Liver (tissue), 9 donors: Measurements from ENCODE around the gene ADK. TPM values are rescaled to one million over a fixed set of nuclear protein-coding genes. Genes with fewer than 3 reads are reported as not detected.

ENCODE experiments used
- DNase-seq: peaks from one replicate; pipeline ENCODE4 v3.0.0-alpha.2; 2017; ENCODE audit warnings: low spot score
- H3K27ac ChIP-seq, 2 donors: one replicate each; pipeline ENCODE4 v1.7.0; 2013; ENCODE audit warnings: inconsistent platforms in 2 of 2, low read length in 2 of 2, control low read depth in 1 of 2, low read depth in 1 of 2, mild to moderate bottlenecking in 1 of 2
- H3K27me3 ChIP-seq, 4 donors: one replicate each; pipeline versions ENCODE4 v1.6.1 to v1.7.0; 2013; ENCODE audit warnings: low read length in 3 of 4, inconsistent platforms in 1 of 4, mild to moderate bottlenecking in 1 of 4, moderate library complexity in 1 of 4; ENCODE audit not compliant: control insufficient read depth in 4 of 4, insufficient read depth in 4 of 4
- H3K36me3 ChIP-seq, 4 donors: one replicate each; pipeline versions ENCODE4 v1.6.1 to v1.7.0; 2013; ENCODE audit warnings: low read length in 3 of 4, mild to moderate bottlenecking in 3 of 4, low read depth in 1 of 4, moderate library complexity in 1 of 4; ENCODE audit not compliant: control insufficient read depth in 4 of 4, insufficient read depth in 3 of 4
- H3K4me1 ChIP-seq, 4 donors: one replicate each; pipeline versions ENCODE4 v1.6.1 to v1.7.0; 2013; ENCODE audit warnings: low read length in 3 of 4, mild to moderate bottlenecking in 3 of 4, moderate library complexity in 1 of 4; ENCODE audit not compliant: control insufficient read depth in 4 of 4, insufficient read depth in 4 of 4
- H3K4me3 ChIP-seq, 3 donors: one replicate each; pipeline versions ENCODE4 v1.6.1 to v1.7.0; 2013; ENCODE audit warnings: low read length in 3 of 3, control low read depth in 1 of 3, low read depth in 1 of 3, mild to moderate bottlenecking in 1 of 3
- H3K9ac ChIP-seq, 2 donors: one replicate each; pipeline ENCODE4 v1.7.0; 2013; ENCODE audit warnings: low read length in 2 of 2, mild to moderate bottlenecking in 2 of 2, moderate library complexity in 2 of 2, control low read depth in 1 of 2, low read depth in 1 of 2
- H3K9me3 ChIP-seq, 4 donors: one replicate each; pipeline versions ENCODE4 v1.6.1 to v1.7.0; 2013; ENCODE audit warnings: low read length in 3 of 4; ENCODE audit not compliant: control insufficient read depth in 4 of 4
- ATF3 ChIP-seq: IDR thresholded peaks from 2 replicates; pipeline ENCODE4 v1.6.1; 2016; ENCODE audit warnings: antibody characterized with exemption
- CTCF ChIP-seq: fragments of 150-350 bp; IDR thresholded peaks from 2 replicates; pipeline ENCODE4 v1.5.1; 2017; ENCODE audit warnings: improper control_type of control experiment, low read depth, low read length; ENCODE audit not compliant: missing input control
- EGR1 ChIP-seq, 2 donors: IDR thresholded peaks; 2 replicates each; pipeline ENCODE4 v1.6.1; 2016 to 2018; ENCODE audit warnings: antibody characterized with exemption in 2 of 2, low read depth in 2 of 2
- FOXA1 ChIP-seq: IDR thresholded peaks from 2 replicates; pipeline ENCODE4 v1.6.1; 2016; ENCODE audit warnings: antibody characterized with exemption
- FOXA2 ChIP-seq: IDR thresholded peaks from 2 replicates; pipeline ENCODE4 v1.6.1; 2016; ENCODE audit warnings: antibody characterized with exemption
- GABPA ChIP-seq, 2 donors: IDR thresholded peaks in 1 of 2; conservative IDR thresholded peaks in 1 of 2; 2 replicates each; pipeline ENCODE4 v1.6.1; 2016; ENCODE audit warnings: antibody characterized with exemption in 2 of 2, mild to moderate bottlenecking in 1 of 2, moderate library complexity in 1 of 2
- HNF4A ChIP-seq, 2 donors: conservative IDR thresholded peaks; 2 replicates each; pipeline ENCODE4 v1.6.1; 2016; ENCODE audit warnings: antibody characterized with exemption in 2 of 2, mild to moderate bottlenecking in 2 of 2
- HNF4G ChIP-seq: IDR thresholded peaks from 2 replicates; pipeline ENCODE4 v1.6.1; 2016; ENCODE audit warnings: antibody characterized with exemption
- JUND ChIP-seq, 2 donors: IDR thresholded peaks; 2 replicates each; pipeline ENCODE4 v1.6.1; 2016; ENCODE audit warnings: antibody characterized with exemption in 2 of 2
- MAX ChIP-seq: IDR thresholded peaks from 2 replicates; pipeline ENCODE4 v1.6.1; 2016; ENCODE audit warnings: antibody characterized with exemption
- NR2F2 ChIP-seq: IDR thresholded peaks from 2 replicates; pipeline ENCODE4 v1.6.1; 2016; ENCODE audit warnings: antibody characterized with exemption
- RAD21 ChIP-seq, 2 donors: IDR thresholded peaks; 2 replicates each; pipeline ENCODE4 v1.6.1; 2016; ENCODE audit warnings: antibody characterized with exemption in 2 of 2, mild to moderate bottlenecking in 2 of 2
- RXRA ChIP-seq, 2 donors: IDR thresholded peaks; 2 replicates each; pipeline ENCODE4 v1.6.1; 2017 to 2018; ENCODE audit warnings: antibody characterized with exemption in 2 of 2, mild to moderate bottlenecking in 1 of 2
- SP1 ChIP-seq: IDR thresholded peaks from 2 replicates; pipeline ENCODE4 v1.6.1; 2018; ENCODE audit warnings: antibody characterized with exemption, mild to moderate bottlenecking
- TAF1 ChIP-seq: conservative IDR thresholded peaks from 2 replicates; pipeline ENCODE4 v1.6.1; 2016; ENCODE audit warnings: antibody characterized with exemption, mild to moderate bottlenecking
- YY1 ChIP-seq: IDR thresholded peaks from 2 replicates; pipeline ENCODE4 v1.6.1; 2016; ENCODE audit warnings: antibody characterized with exemption, mild to moderate bottlenecking
- ZBTB33 ChIP-seq: IDR thresholded peaks from 2 replicates; pipeline ENCODE4 v1.6.1; 2016; ENCODE audit warnings: antibody characterized with exemption
- WGBS: extraction: QIAGEN DNeasy Blood & Tissue Kit; methylation state at CpG from one replicate; pipeline ENCODE4 v1.1.7; 2013; 5-methylcytosine and 5-hydroxymethylcytosine counted together
- polyA plus RNA-seq, 2 donors: library from polyadenylated mRNA; stranded (reverse) in 1 of 2; unstranded in 1 of 2; fragments of 200-250 nt in 1 of 2; fragments of >200 nt in 1 of 2; fragmentation: Nextera tagmentation in 1 of 2; extraction: Ambion mirVana in 1 of 2; gene quantifications; one replicate each; pipeline versions ENCODE4 v1.2.1 to v1.2.3, GENCODE V29; 2013 to 2015
- total RNA-seq, 2 donors: library from RNA; depleted of rRNA; stranded (reverse); fragments of >200 nt; gene quantifications; one replicate each; pipeline ENCODE4 v1.2.3, GENCODE V29; 2014
- donor health status: healthy.
- donor health status: healthy.
- donor health status: healthy.
- donor health status: healthy.
- donor health status: healthy.

Gene ADK
- total and polyA plus RNA-seq, 4 donors: 18.0 to 110 (median 65.5) TPM

GRCh38 chr10:74518061-74518460, 367.0 kb downstream of the ADK start:
- no peaks in the 10 kb centered on the region for H3K27me3 ChIP-seq

GRCh38 chr10:74521526-74521925, 370.5 kb downstream of the ADK start:
- no peak overlapping the region for H3K4me3 ChIP-seq
- DNase-seq: no peak
- H3K9ac ChIP-seq: no peak overlapping the region
- H3K9me3 ChIP-seq: no peaks in the 10 kb centered on the region
- H3K27ac ChIP-seq: no peak overlapping the region
- peaks cover 0 to 2% (median 0%) of the 10 kb centered on the region in 4 donors for H3K4me1 ChIP-seq
- no peak for TF ChIP-seq YY1
- TF ChIP-seq RAD21 (IDR thresholded peaks at IDR 0.05): no peak
- no peak for TF ChIP-seq MAX
- TF ChIP-seq ATF3: no peak
- TF ChIP-seq JUND (IDR thresholded peaks at IDR 0.05): no peak
- 95% methylated on average over 1 of the region's 1 CpG for WGBS
- H3K36me3 ChIP-seq: peaks cover 0 to 4% (median 0%) of the 10 kb centered on the region in 4 donors
- no peaks in the 10 kb centered on the region for H3K27me3 ChIP-seq

More at GRCh38 chr10:74518061-74518460, 367.0 kb downstream of the ADK start:
- Histone ChIP-seq H3K9ac (no peak overlapping the region), H3K4me1 (no peaks in the 10 kb centered on the region), H3K9me3 (no peaks in the 10 kb centered on the region), H3K27ac (no peak overlapping the region), H3K36me3 (no peaks in the 10 kb centered on the region), H3K4me3 (no peak overlapping the region)
- no peak for DNase-seq
- no peak for TF ChIP-seq SP1
- no peak for TF ChIP-seq GABPA (IDR thresholded peaks at IDR 0.05 in 1 of 2, conservative IDR thresholded peaks at IDR 0.05 in 1 of 2)
- TF ChIP-seq FOXA1: no peak
- TF ChIP-seq MAX: no peak
- no peak for TF ChIP-seq HNF4G
- no peak for TF ChIP-seq TAF1
- TF ChIP-seq CTCF: no peak
- TF ChIP-seq HNF4A (conservative IDR thresholded peaks at IDR 0.05): no peak
- TF ChIP-seq FOXA2: no peak
- TF ChIP-seq ZBTB33: no peak
- no peak for TF ChIP-seq RXRA (IDR thresholded peaks at IDR 0.05)
- no peak for TF ChIP-seq EGR1 (IDR thresholded peaks at IDR 0.05; ENCODE audit: low read depth in 2 of 2)
- no peak for TF ChIP-seq NR2F2
- no peak for TF ChIP-seq YY1
- no peak for TF ChIP-seq ATF3
- 97% methylated on average over 1 of the region's 1 CpG for WGBS
